GM18507 (cell line): ENCODE results near the gene PPP1R14C.

Source experiments
- DNase-seq: peaks from one replicate; pipeline ENCODE4 v3.0.0; 2011; ENCODE audit warnings: low read depth; ENCODE audit not compliant: insufficient read length; ENCODE audit errors: extremely low spot score
- FAIRE-seq: peaks from 2 replicates; lab custom pipeline; 2011; peaks lifted over from hg19 to GRCh38; lab: Jason Lieb, UNC

PPP1R14C gene

DNA sequence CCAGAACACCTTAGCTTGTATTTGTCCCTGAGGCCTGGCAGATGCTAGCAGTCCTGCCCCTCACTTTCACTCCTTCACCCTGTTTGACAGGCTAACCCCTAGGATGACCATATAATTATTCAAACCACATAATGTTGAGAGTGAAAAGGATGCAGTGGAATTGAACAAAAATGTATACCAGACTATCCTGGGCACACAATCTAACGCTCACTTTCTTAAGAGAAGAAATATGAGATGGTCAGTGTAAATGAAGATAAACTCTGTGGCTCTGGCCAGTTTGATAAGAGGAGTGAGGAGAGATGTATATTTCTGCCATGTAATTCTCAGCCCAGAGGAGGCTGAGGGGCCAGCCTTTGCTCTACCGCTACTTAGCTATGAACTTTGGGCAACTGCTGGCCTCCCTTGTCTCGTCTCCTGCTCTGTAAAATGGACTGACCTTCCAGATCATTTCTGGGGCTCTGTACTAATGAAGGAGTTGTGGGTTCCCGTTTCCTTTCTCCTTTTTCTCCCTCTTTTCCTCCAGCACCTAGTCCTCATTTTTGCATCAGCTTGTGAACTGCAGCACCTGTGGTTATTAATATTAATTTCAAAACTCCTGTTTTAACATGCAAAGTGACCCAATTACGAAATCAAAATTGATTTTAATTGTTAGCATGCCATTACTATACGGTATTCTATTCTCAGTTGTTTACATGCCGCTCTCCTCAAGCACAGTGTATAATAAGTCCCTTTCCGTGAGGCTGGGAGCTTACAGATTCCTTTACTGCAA is 133.5 kb downstream of the PPP1R14C start:
- FAIRE-seq: no peak
- no peak for DNase-seq

- DNase-seq (no peak), FAIRE-seq (no peak)
Measured at GRCh38 chr6:150276937-150277742, 134.3 kb downstream of the PPP1R14C start.

GRCh38 chr6:150279533-150279932 is 136.7 kb downstream of the PPP1R14C start:
- FAIRE-seq (no peak), DNase-seq (no peak)

DNA sequence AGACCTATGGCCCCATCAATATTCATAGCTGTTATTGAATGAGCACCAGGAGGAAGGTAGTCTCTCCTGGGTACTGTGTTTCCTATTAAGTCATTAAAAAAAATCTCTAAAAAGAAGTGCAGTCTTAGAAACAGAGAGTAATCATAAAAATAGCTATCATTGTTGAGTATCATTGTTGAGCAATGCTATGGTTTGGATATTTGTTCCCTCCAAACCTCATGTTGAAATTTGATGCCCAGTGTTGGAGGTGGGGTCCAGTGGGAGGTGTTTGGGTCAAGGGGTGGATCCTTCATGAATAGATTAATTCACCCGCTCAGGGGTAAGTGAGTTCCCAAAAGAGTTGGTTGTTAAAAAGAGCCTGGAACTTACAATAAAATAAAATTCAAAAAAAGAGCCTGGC is 137.9 kb downstream of the PPP1R14C start:
- no peak for DNase-seq
- FAIRE-seq: no peak

- no peak for DNase-seq
Measured at GRCh38 chr6:150281767-150282166, 138.9 kb downstream of the PPP1R14C start.

DNA sequence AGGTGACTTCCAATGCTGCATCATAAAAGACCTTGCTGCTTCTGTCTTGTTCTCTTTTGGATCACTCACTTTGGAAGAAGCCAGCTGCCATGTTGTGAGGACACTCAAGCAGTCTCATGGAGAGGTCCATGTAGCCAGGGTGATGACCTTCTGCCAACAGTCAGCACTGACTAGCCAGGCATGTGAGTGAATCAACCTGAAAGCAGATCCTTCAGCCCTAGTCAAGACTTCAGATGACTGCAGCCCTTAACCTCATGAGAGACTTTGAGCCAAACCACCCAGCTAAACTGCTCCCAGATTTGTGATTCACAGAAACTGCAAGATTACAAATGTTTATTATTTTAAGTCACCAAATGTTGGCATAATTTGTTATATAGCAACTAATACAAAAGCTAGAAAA is 140.0 kb downstream of the PPP1R14C start:
- DNase-seq (no peak), FAIRE-seq (no peak)

More at GRCh38 chr6:150281767-150282166, 138.9 kb downstream of the PPP1R14C start:
- no peak for FAIRE-seq

DNA sequence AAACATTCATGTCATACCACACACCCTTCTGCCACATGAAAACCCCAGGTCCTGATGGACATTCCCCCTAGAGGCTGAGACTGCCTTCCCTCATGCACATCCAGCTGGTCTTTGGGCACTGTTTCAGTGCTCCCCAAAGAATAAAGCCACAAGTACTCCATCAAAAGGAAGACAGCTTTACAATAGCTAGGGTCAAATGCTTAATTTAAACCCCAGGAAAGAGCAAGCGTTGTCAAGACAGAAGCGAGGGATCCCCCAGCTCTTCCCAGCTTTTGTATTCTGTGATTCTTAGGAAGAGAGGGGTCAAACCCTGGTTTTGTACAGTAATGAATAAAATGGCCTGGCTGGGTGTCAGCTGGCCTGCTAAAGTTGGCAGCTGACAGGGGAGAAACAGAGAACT is 143.6 kb downstream of the PPP1R14C start:
- no peak for DNase-seq
- FAIRE-seq: no peak

DNA sequence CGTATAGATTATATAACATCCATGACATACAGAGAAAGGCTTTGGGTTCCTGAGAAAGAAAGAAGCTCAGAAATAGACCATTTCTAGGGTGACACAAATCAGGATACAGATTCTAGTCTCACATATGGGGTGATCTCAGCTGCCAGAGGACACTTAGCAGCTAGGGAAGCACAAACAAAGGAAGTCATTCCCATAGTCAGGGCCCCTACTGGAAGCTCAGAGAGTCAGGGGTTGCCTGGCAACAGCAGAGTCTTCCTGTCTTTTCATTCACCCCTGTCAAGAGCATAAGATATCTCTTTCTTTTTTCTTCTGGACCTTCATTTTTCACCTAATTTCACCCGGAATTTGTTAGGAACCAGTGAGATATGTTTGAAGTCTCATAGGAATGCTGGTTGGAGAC is 144.1 kb downstream of the PPP1R14C start:
- DNase-seq (no peak), FAIRE-seq (no peak)

DNA sequence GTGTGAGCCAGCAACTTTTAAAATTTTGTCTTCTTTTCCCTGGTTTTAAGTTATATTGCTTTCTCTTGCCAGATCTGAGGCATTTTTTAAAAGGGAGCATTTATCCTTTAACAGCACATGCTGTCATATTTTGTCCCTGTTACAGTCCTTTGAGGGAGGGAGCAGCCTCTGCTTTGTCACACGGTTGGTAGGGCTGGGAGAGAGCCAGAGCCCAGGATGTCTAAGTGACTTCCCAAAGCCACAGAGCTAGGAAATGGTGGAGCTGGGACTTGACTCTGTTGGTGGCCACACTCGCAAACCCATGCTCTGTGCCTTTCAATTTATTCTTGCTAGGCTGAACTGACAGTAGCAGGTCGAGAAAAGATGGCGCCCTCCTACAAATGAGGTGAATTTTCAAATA is 145.6 kb downstream of the PPP1R14C start:
- FAIRE-seq (no peak), DNase-seq (no peak)

GRCh38 chr6:150289454-150290071 is 146.7 kb downstream of the PPP1R14C start:
- no peak for FAIRE-seq
- no peak for DNase-seq

- no peak for FAIRE-seq
- no peak for DNase-seq
Measured at GRCh38 chr6:150290429-150290828, 147.6 kb downstream of the PPP1R14C start.

- FAIRE-seq (no peak), DNase-seq (no peak)
Measured at GRCh38 chr6:150291968-150292710, 149.3 kb downstream of the PPP1R14C start.

GRCh38 chr6:150293019-150293418 is 150.2 kb downstream of the PPP1R14C start:
- DNase-seq (no peak), FAIRE-seq (no peak)

DNA sequence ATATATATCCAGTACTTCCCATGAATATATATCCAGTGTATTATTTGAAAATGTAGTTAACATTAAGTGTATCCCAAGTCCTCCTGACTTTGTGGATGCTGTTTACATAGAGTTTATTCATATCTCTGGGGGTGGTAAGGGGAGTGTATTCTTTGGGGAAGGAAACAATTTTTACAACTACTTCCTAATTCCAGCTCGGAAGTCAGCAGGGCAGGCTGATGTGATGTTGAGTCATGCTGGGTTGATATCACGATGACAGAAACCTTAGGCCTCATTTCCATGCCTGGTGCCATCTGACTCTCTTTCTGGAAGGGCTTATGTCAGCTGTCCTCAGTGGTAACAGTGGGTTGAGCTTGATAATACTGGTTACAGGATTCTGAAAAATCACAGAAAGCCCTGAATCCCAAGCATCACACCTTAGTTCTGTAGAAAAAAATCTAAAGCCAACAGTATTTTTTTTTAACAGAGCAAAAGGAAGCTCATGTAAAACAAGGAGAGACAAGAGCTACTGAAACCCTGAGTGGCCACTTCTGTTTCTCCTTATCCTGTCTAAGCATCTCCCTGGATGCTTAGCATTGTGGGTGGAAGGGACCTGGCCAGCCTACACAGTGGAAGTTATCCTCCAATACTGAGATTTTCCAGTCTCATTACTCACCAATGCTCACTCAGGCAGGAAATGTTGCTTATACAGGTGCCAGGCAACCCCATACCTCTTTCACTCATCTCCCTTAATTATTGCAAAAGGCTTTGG is 150.8 kb downstream of the PPP1R14C start:
- DNase-seq: no peak
- FAIRE-seq: no peak

- no peak for FAIRE-seq
- no peak for DNase-seq
Measured at GRCh38 chr6:150296890-150297289, 154.0 kb downstream of the PPP1R14C start.

DNA sequence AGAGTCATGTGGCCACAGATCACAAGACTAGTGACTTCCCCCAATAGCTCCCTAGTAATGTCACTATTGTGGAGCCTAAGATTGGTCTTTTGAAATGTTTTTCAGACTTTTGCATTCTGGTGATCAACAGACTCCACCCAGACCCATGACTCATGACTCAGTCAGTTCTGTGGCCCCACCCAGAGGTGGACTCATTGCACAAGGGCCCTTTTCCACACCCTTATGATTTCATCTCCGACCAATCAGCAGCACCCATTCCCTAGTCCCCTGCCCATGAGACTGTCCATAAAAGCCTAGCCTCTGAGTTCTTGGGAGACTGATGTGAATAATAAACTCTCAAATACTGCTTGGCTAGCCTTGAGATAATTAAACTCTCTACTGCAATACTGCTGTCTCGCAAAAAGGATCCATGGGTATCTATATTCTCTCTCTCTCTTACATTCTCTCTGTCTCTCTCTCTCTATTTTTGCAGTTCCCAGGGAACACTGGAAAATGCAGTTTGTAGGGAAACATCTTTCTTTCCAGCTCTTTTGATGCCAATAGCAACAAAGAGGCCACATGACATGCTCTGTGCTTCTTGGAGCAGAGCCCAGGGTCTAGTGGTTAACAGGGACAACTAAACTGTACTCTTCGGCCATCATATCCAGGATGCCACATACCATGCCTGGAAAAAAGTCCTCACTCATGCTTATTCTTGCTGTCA is 154.6 kb downstream of the PPP1R14C start:
- DNase-seq: no peak
- no peak for FAIRE-seq

DNA sequence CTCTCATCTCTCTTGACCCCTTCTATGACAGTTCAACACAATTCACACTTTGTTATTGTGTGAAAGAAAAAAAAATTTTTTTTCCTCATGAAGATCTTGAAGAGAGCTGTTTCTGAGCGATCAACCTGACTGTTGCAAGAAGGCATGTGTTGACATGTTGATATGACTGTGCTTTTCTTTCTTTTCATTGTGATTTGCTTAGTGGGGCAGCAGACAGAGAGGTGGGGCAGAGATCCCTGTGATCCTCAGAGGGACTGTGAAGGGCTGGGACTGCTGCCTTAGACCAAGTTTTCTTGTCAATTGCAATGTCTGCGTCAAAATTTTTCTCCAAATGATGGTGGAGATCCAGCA is 155.2 kb downstream of the PPP1R14C start:
- no peak for FAIRE-seq
- DNase-seq: no peak

- FAIRE-seq: no peak
- DNase-seq: no peak
Measured at GRCh38 chr6:150298676-150299075, 155.8 kb downstream of the PPP1R14C start.
